ENCODE results near the gene SRGAP2. TPM values are rescaled to one million over a fixed set of nuclear protein-coding genes. Genes with fewer than 3 reads are reported as not detected.
"Not testable (repeated sequence)": the region's sequence is repeated elsewhere in the genome, so short reads cannot be mapped to it uniquely, and the experiment has no call there.

SRGAP2 gene
- 10 to 100 TPM; 70.8 to 86.4 TPM for total RNA-seq

DNA sequence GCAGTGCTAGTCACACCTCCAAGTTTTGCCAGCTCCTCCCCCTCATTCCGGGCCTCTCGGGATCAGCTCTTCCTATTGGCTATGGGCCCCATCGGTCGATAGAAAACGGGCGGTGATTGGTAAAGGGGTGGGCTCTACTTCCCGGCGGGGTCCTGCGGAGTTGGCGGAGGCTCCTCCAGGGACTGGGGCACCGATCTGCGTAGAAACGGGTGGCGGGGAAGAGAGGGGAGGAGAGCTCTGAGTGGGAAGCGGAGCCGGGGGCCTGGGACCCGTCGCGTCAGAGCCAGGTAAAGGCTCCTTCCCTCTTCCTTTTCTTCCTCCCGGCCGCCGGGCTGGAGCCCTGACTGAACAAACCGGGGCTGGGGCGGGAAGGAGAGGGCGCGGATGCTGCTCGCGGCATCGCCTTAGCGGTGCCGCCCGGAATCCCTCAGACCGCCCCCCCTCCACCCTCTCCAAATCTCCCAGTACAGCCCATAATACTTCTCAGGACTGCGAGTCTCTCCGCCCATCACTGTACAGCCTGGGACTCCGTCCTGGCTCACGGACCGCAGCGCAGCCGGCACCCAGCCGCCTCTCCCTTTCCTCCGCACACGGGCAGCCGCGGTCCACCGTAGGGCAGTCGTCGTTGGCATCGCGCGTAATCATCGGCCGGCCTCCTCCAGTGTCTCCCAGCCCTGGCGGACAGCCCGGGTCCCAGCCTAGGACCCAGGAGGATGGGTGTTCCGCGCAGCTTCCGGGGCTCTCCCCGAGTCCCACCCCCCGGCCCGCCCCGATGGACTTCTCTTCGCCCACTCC, at the start of gene SRGAP2:
TSS of gene SRGAP2 (plus strand) at position 178 of the 795 bp plus-strand sequence. CDS start 2,430 bp downstream, outside the sequence.
- not testable (repeated sequence) for H3K36me3 ChIP-seq; H3K9me3 ChIP-seq; H3K27me3 ChIP-seq (replicated peaks; ENCODE audit: insufficient read depth); H3K4me1 ChIP-seq (ENCODE audit: control insufficient read depth in 1 of 2, low read depth in 2 of 2); DNase-seq (ENCODE audit: low spot score)
- Histone ChIP-seq H3K27ac (peak within 1 kb of the TSS; percentile 85 to 90), H3K4me3 (peak within 1 kb of the TSS; percentile 78)
- ATAC-seq (ENCODE audit: insufficient number of reproducible peaks, low FRiP score, low read depth), result peak; percentile 21

DNA sequence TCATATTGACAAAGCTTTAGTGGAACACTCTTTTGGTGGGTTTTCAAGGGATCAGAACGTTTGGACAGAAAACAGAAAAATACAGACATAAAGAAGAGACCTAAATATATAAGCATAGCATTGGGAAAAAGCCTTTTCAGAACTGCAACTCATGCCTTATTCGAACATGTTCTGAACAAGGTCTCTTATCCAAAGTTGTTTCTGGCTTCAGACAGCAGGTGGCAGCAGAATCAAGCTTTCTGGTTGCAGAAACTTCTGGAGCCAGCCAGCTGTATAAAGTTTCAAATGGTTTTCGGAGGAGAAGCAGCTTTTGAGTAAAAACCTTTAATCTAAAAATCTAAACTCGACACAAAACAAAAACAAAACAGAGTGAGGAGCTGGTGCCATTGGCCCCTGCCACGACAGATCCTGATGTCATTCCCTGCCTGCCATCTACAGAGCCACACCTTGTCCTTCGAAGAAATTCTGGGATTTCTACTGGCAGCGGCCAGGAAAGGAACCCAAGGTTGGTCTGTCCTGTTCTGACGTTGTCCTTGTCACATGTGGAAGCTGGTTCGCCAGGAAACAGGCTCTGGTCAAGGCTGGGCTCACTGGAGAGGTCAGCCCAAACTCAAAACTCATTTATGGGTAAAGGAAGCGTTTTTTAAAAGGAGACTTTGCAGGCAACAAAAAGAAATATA, 35.9 kb upstream of the SRGAP2 start:
- not testable (repeated sequence) for H3K9me3 ChIP-seq; H3K27me3 ChIP-seq (replicated peaks; ENCODE audit: insufficient read depth); H3K4me1 ChIP-seq (ENCODE audit: control insufficient read depth in 1 of 2, low read depth in 2 of 2); H3K36me3 ChIP-seq; H3K4me3 ChIP-seq; DNase-seq (ENCODE audit: low spot score); H3K27ac ChIP-seq
- ATAC-seq (ENCODE audit: insufficient number of reproducible peaks, low FRiP score, low read depth), result peak; percentile 71

DNA sequence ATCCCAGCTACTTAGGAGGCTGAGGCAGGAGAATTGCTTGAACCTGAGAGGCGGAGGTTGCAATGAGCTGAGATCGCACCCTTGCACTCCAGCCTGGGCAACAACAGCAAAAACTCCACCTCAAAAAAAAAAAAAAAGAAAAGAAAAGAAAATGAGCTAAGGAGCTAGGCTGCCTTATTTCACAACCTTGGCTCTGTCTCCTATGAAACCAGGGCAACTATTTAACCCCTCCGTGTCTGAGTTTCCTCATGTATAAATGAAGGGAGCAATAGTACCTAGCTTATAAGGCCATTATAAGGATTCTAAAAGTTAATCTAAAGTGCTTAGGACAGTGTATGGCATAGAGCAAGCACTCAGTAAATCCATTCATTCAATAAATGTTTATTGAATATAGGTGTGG, 33.5 kb upstream of the SRGAP2 start:
- not testable (repeated sequence) for H3K27me3 ChIP-seq (replicated peaks; ENCODE audit: insufficient read depth); H3K4me1 ChIP-seq (ENCODE audit: control insufficient read depth in 1 of 2, low read depth in 2 of 2); H3K36me3 ChIP-seq; DNase-seq (ENCODE audit: low spot score); H3K9me3 ChIP-seq; ATAC-seq (ENCODE audit: insufficient number of reproducible peaks, low FRiP score, low read depth); H3K27ac ChIP-seq; H3K4me3 ChIP-seq

DNA sequence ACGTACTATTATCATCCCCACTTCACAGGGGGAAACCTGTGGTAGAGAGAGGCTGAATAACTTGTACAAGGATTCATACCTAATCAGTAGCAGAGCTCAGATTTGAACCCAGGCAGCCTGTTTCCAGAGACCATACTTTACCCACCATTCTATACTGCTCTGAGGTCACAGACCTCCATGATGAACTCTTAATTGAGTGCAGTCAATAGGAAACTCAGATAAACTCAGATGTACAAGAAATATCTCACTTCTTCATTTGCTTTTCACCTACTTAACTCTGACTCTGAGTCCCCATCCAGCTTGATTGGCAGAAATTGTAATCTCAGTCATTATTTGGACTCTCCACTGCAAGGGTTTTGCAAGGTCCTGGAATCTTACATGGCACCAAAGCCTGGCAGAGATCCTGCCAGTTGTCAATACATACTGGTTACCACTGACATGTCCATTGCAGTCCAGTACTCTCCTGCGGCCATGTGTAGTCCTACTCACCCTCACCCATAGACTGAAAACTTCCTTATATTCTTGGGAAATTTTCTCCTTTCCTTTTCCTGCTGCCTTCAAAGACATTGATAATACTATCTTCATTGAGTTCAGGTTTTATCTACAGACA, 30.1 kb upstream of the SRGAP2 start:
- not testable (repeated sequence) for H3K4me1 ChIP-seq (ENCODE audit: control insufficient read depth in 1 of 2, low read depth in 2 of 2); ATAC-seq (ENCODE audit: insufficient number of reproducible peaks, low FRiP score, low read depth); H3K36me3 ChIP-seq; H3K9me3 ChIP-seq; DNase-seq (ENCODE audit: low spot score); H3K4me3 ChIP-seq; H3K27me3 ChIP-seq (replicated peaks; ENCODE audit: insufficient read depth); H3K27ac ChIP-seq

DNA sequence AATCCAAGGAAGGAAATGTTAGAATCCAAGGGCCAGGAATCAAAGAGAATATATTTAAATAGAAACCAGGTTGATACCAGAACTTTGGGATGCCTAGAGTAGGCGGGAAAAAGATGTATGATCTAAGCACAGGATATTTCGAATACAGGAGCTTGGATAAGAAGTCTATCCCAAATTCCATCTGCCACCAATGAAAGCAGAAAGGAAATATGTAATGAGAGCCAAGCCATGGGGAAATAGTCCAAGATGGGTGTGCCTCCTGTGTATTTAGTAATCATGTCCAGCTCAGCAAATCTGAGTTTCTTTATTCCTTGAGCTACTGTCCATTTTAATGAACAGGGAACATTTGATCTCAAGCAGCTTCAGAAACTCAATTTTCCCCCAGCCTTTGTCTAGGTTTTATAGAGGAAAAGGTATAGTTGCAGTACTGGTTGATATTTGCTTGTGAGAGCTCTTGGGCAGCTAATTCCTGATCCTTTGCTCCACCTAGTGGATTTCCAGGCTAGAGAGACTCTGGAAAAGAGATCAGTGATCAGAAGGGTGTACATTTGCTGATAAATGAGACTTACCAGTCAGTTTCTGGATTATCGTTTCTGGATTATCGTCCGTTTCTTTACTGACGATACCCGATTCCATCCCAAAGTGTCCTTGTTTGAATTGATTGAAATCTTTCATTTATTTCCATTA, 29.0 kb upstream of the SRGAP2 start:
- TF ChIP-seq CTCF (IDR thresholded peaks at IDR 0.05), result peak; percentile 12
- ATAC-seq (ENCODE audit: insufficient number of reproducible peaks, low FRiP score, low read depth); DNase-seq (ENCODE audit: low spot score): not testable (repeated sequence)

GRCh38 chr1:206175459-206176113, 27.8 kb upstream of the SRGAP2 start:
- not testable (repeated sequence) for H3K9me3 ChIP-seq; H3K4me1 ChIP-seq (ENCODE audit: control insufficient read depth in 1 of 2, low read depth in 2 of 2); DNase-seq (ENCODE audit: low spot score); ATAC-seq (ENCODE audit: insufficient number of reproducible peaks, low FRiP score, low read depth); H3K4me3 ChIP-seq; H3K27me3 ChIP-seq (replicated peaks; ENCODE audit: insufficient read depth); H3K27ac ChIP-seq; H3K36me3 ChIP-seq

More for the DNA sequence above, 29.0 kb upstream of the SRGAP2 start:
- H3K9me3 ChIP-seq; H3K4me3 ChIP-seq; H3K4me1 ChIP-seq (ENCODE audit: control insufficient read depth in 1 of 2, low read depth in 2 of 2); H3K27me3 ChIP-seq (replicated peaks; ENCODE audit: insufficient read depth); H3K27ac ChIP-seq; H3K36me3 ChIP-seq: not testable (repeated sequence)

DNA sequence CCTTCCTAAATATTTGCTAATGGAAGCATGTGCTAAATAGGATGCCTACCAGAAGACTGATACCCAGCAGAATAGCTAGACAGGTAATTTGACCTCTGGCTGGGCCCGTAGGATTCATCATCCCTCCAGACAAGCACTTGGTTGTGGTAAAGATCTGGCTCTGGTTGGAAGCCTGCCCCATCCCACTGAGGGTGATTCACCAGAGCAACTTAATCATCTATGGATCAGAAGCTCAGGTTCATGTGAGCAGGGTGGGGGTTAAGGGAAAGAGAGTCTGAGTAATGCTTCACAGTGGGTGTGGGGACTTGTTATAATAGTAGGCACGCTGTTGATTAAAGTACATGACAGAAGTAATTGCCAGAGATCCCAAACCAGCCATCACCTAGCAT, 27.2 kb upstream of the SRGAP2 start:
- H3K4me1 ChIP-seq (ENCODE audit: control insufficient read depth in 1 of 2, low read depth in 2 of 2); H3K4me3 ChIP-seq; DNase-seq (ENCODE audit: low spot score); H3K27ac ChIP-seq; H3K9me3 ChIP-seq; H3K36me3 ChIP-seq; H3K27me3 ChIP-seq (replicated peaks; ENCODE audit: insufficient read depth); ATAC-seq (ENCODE audit: insufficient number of reproducible peaks, low FRiP score, low read depth): not testable (repeated sequence)

DNA sequence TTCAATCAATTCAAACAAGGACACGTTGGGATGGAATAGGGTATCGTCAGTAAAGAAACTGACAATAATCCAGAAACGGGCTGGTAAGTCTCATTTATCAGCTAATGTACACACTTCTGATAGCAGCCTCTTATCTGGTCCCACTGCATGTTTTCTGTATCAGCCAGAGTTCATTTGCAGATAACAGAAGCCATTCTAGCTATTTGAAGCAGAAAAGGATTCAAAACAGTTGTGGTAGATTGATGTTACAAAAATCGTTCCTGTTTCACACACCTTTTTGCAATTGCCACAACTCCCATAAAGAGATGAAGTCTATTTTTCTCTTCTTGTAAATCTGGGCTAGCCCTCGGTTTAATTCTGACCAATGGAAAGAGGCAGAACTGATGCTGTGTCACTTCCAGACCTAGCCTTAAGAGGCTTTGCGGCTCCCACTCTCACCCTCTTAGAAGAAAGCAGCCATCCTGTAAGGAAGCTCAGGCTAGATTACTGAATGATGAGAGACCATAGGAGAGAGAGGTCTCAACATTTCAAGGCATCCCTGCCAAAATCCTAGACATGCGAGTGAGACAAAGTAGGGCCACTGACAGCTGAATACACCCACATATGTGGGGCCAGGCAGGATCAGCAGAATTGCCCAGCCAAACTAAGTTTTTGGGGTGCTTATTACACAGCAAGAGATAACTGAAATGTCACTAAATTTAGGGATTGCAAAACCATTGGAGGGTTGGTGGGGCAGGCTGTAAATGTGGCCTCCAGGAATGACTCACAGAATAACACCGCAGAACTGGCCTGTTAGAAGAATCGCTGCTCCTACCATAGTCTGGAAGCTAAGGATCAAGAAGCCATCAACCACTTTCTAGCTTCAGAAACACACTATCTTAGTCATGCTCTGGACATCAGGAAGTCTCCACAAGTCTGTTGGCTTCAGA, 25.0 kb upstream of the SRGAP2 start:
- not testable (repeated sequence) for ATAC-seq (ENCODE audit: insufficient number of reproducible peaks, low FRiP score, low read depth)

GRCh38 chr1:206179666-206180065, 23.7 kb upstream of the SRGAP2 start:
- not testable (repeated sequence) for ATAC-seq (ENCODE audit: insufficient number of reproducible peaks, low FRiP score, low read depth); H3K27ac ChIP-seq; H3K27me3 ChIP-seq (replicated peaks; ENCODE audit: insufficient read depth); H3K36me3 ChIP-seq; H3K9me3 ChIP-seq; DNase-seq (ENCODE audit: low spot score); H3K4me3 ChIP-seq; H3K4me1 ChIP-seq (ENCODE audit: control insufficient read depth in 1 of 2, low read depth in 2 of 2)

More for the DNA sequence above, 25.0 kb upstream of the SRGAP2 start:
- H3K9me3 ChIP-seq; H3K27ac ChIP-seq; H3K4me1 ChIP-seq (ENCODE audit: control insufficient read depth in 1 of 2, low read depth in 2 of 2); H3K36me3 ChIP-seq; H3K27me3 ChIP-seq (replicated peaks; ENCODE audit: insufficient read depth); DNase-seq (ENCODE audit: low spot score); H3K4me3 ChIP-seq: not testable (repeated sequence)

Measured in thoracic aorta (tissue), 2 donors.